Measurements from ENCODE around the gene SCPEP1. TPM values are rescaled to one million over a fixed set of nuclear protein-coding genes. Genes with fewer than 3 reads are reported as not detected.

SCPEP1 gene
- total RNA-seq, 1 experiment from 2014 or later, result 29.6 TPM

GRCh38 chr17:57051886-57052361 lies 74.0 kb downstream of the SCPEP1 start:
- H3K9ac ChIP-seq (ENCODE audit: extremely low read depth, insufficient read length, low read length), result no peak overlapping the region
- Mint-ChIP-seq H3K36me3 (ENCODE audit: insufficient read depth in 1 of 3, low read depth in 3 of 3) (no peaks in the 10 kb centered on the region), H3K9me3 (no peaks in the 10 kb centered on the region; a peak in 1 of 5 replicates), H3K4me1 (peaks cover 32 to 33% of the 10 kb centered on the region in 2 experiments), H3K4me3 (no peak overlapping the region), H3K27me3 (ENCODE audit: low read depth) (no peaks in the 10 kb centered on the region), H3K27ac (peak overlapping the region in 1 of 3 experiments; percentile 69; a peak in 3 of 7 replicates)
- H2BK20ac ChIP-seq (ENCODE audit: low read depth, low read length, poor library complexity, severe bottlenecking), result no peak overlapping the region
- no peak overlapping the region for H3K14ac ChIP-seq (ENCODE audit: insufficient read depth, low read length)
- WGBS (ENCODE audit: extremely low coverage, insufficient read length, low lambda C conversion rate), result no CpG with 5 or more reads among the region's 5 CpGs
- H3K18ac ChIP-seq (ENCODE audit: insufficient read length, low read depth, low read length), result no peak overlapping the region
- no peak overlapping the region for H3K56ac ChIP-seq (ENCODE audit: insufficient read length, low read depth, low read length)
- H2BK120ac ChIP-seq (ENCODE audit: low read depth, low read length, poor library complexity, severe bottlenecking), result no peak overlapping the region
- no peak overlapping the region for H2BK12ac ChIP-seq (ENCODE audit: insufficient read length, low read depth, low read length)
- no peaks in the 10 kb centered on the region for H3K9me3 ChIP-seq (ENCODE audit: control insufficient read depth, low read depth, low read length)
- no peak overlapping the region for H2BK15ac ChIP-seq (ENCODE audit: low read depth, low read length)
- H3K4me1 ChIP-seq (ENCODE audit: insufficient read depth, low read length), result peaks cover 5% of the 10 kb centered on the region
- no peak for DNase-seq
- no peak overlapping the region for H3K4me2 ChIP-seq (ENCODE audit: insufficient read depth, insufficient read length, low read length)
- no peak overlapping the region for H2BK5ac ChIP-seq (ENCODE audit: insufficient read length, low read length)
- no peak overlapping the region for H3T11ph ChIP-seq (ENCODE audit: low read length)
- H3K79me1 ChIP-seq (ENCODE audit: insufficient read depth, low read depth, low read length, poor library complexity, severe bottlenecking), result no peaks in the 10 kb centered on the region
- no peak overlapping the region for H3K4ac ChIP-seq (ENCODE audit: low read depth, low read length)
- H2AFZ ChIP-seq (ENCODE audit: low read length), result no peak overlapping the region
- no peak overlapping the region for H3K23ac ChIP-seq (ENCODE audit: insufficient read length, low read depth, low read length)
- H4K20me1 ChIP-seq (ENCODE audit: control insufficient read depth, insufficient read depth, insufficient read length), result no peaks in the 10 kb centered on the region
- no peak overlapping the region for H4K8ac ChIP-seq (replicated peaks; ENCODE audit: insufficient read length, low read depth, low read length)
- H4K91ac ChIP-seq (ENCODE audit: insufficient read length, low read depth, low read length), result no peak overlapping the region
- H3K27ac ChIP-seq (ENCODE audit: insufficient read length, low read depth, low read length), result no peak overlapping the region
- H3K79me2 ChIP-seq (ENCODE audit: insufficient read depth, low read length), result no peaks in the 10 kb centered on the region
- no peaks in the 10 kb centered on the region for H3K23me2 ChIP-seq (ENCODE audit: insufficient read length, low read depth, low read length, poor library complexity, severe bottlenecking)
- H4K5ac ChIP-seq (ENCODE audit: insufficient read length, low read depth, low read length), result no peak overlapping the region
- no peaks in the 10 kb centered on the region for H3K27me3 ChIP-seq (ENCODE audit: insufficient read depth, low read length)
- TF ChIP-seq, protein P1, sequence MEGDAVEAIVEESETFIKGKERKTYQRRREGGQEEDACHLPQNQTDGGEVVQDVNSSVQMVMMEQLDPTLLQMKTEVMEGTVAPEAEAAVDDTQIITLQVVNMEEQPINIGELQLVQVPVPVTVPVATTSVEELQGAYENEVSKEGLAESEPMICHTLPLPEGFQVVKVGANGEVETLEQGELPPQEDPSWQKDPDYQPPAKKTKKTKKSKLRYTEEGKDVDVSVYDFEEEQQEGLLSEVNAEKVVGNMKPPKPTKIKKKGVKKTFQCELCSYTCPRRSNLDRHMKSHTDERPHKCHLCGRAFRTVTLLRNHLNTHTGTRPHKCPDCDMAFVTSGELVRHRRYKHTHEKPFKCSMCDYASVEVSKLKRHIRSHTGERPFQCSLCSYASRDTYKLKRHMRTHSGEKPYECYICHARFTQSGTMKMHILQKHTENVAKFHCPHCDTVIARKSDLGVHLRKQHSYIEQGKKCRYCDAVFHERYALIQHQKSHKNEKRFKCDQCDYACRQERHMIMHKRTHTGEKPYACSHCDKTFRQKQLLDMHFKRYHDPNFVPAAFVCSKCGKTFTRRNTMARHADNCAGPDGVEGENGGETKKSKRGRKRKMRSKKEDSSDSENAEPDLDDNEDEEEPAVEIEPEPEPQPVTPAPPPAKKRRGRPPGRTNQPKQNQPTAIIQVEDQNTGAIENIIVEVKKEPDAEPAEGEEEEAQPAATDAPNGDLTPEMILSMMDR (conservative IDR thresholded peaks at IDR 0.05), result no peak
- H2AK5ac ChIP-seq (ENCODE audit: insufficient read length, low read length), result no peak overlapping the region

Other genes with a start within 250 kb of the SCPEP1 start
- 0.88 and 1.0 TPM in 2 replicates for gene C17orf67, start 144.2 kb upstream of the SCPEP1 start, total RNA-seq (2021)
- 3.8 and 4.9 TPM in 2 replicates for gene DGKE, start 144.0 kb upstream of the SCPEP1 start, total RNA-seq (2021)
- 32.5 and 34.6 TPM in 2 replicates for gene TRIM25, start 64.1 kb upstream of the SCPEP1 start, total RNA-seq (2021)
- gene COIL, start 17.1 kb upstream of the SCPEP1 start, total RNA-seq (2021), result 21.5 and 22.2 TPM in 2 replicates
- gene AKAP1, start 107.1 kb downstream of the SCPEP1 start, total RNA-seq (2021), result 61.2 and 65.4 TPM in 2 replicates